Psoas muscle (tissue), 8 donors: ENCODE measurements around the gene FOXN3. TPM values are rescaled to one million over a fixed set of nuclear protein-coding genes. Genes with fewer than 3 reads are reported as not detected.

ENCODE experiments used
- ATAC-seq, 4 donors: fragments of 200-7000 bp; cut with Tn5 transposase; one replicate each; pipeline ENCODE4 v1.9.1; 2020; ENCODE audit warnings: moderate library complexity in 3 of 4, mild to moderate bottlenecking in 2 of 4
- DNase-seq, 2 donors: peaks; one replicate each; pipeline ENCODE4 v3.0.0-alpha.2; 2020
- H3K27ac ChIP-seq: fragments of 200-600 bp; one replicate; pipeline ENCODE4 v1.8.0; 2022
- H3K27me3 ChIP-seq, 3 donors: fragments of 200-600 bp in 1 of 3; one replicate each; pipeline versions ENCODE4 v1.6.1 to v1.8.0; 2013 to 2022; ENCODE audit warnings: low read length in 2 of 3, mild to moderate bottlenecking in 2 of 3, moderate library complexity in 1 of 3; ENCODE audit not compliant: insufficient read depth in 3 of 3
- H3K36me3 ChIP-seq, 2 donors: fragments of 200-600 bp in 1 of 2; one replicate each; pipeline versions ENCODE4 v1.6.1 to v1.8.0; 2013 to 2022; ENCODE audit warnings: low read depth in 1 of 2, mild to moderate bottlenecking in 1 of 2, moderate library complexity in 1 of 2; ENCODE audit not compliant: insufficient read depth in 1 of 2
- H3K4me1 ChIP-seq: fragments of 200-600 bp; one replicate; pipeline ENCODE4 v1.8.0; 2022
- H3K4me3 ChIP-seq: fragments of 200-600 bp; one replicate; pipeline ENCODE4 v1.8.0; 2022; ENCODE audit warnings: mild to moderate bottlenecking
- H3K9me3 ChIP-seq: fragments of 200-600 bp; one replicate; pipeline ENCODE4 v1.8.0; 2022
- CTCF ChIP-seq: fragments of 200-600 bp; IDR thresholded peaks from one replicate; pipeline ENCODE4 v1.8.0; 2022; ENCODE audit warnings: antibody characterized with exemption
- WGBS, 3 donors: extraction: QIAGEN DNeasy Blood & Tissue Kit; methylation state at CpG; one replicate each; pipeline versions ENCODE4 v1.1.6 to v1.1.7; 2013; 5-methylcytosine and 5-hydroxymethylcytosine counted together
- intact Hi-C, 2 donors: fragments of 100-400 bp; cut with DNase I; formaldehyde crosslinking; loops; one replicate each; pipeline versions ENCODE4 v1.11.0 to v1.14.2; 2022
- polyA plus RNA-seq, 3 donors: library from polyadenylated mRNA; stranded (reverse); fragments of 200-250 nt; gene quantifications; one replicate each; pipeline ENCODE4 v1.2.3, GENCODE V29; 2013
- total RNA-seq, 4 donors: library from RNA; stranded (reverse); fragmentation: NEBNext Ultra II Directional in 2 of 4; extraction: Animal tissue kit (Norgen Biotek cat#: 25700) in 2 of 4; gene quantifications; one replicate each; pipeline versions ENCODE4 v1.2.1 to v1.2.4, GENCODE V29; 2021 to 2023
- donor health status: healthy with polysubstance abuse.
- donor health status: DM: no; HTN: no; CAD: no; lungs with moderate emphysema.
- donor health status: Bipolar disorder and iron deficiency.
- donor health status: healthy.
- donor health status: DM: yes; HTN: yes; CAD: no.
- donor health status: DM: no; HTN: no; CAD: no.
- donor health status: DM: no; HTN: no; CAD: no.
- donor health status: DM: yes; HTN: yes; CAD: no.

Gene FOXN3
- total and polyA plus RNA-seq, 7 donors = 10.1 to 123 (median 73.6) TPM

GRCh38 chr14:89283327-89284060 lies 133.5 kb downstream of the FOXN3 start:
- no peak for ATAC-seq
- intact Hi-C loops = no loop called here

GRCh38 chr14:89282191-89282590 lies 134.8 kb downstream of the FOXN3 start:
- 84 to 90% (median 86%) methylated on average over 4 of the region's 4 CpGs for WGBS, 3 donors
- Histone ChIP-seq H3K9me3 (no peaks in the 10 kb centered on the region), H3K36me3 (peaks cover 0 to 5% of the 10 kb centered on the region in 2 donors), H3K4me1 (no peaks in the 10 kb centered on the region), H3K27me3 (no peaks in the 10 kb centered on the region), H3K4me3 (no peak overlapping the region), H3K27ac (no peak overlapping the region)
- intact Hi-C loops = no loop called here
- ATAC-seq (no peak), DNase-seq (no peak)
- TF ChIP-seq CTCF = no peak

More at GRCh38 chr14:89283327-89284060, 133.5 kb downstream of the FOXN3 start:
- no peak for TF ChIP-seq CTCF
- H3K27me3 ChIP-seq = no peaks in the 10 kb centered on the region
- no peak overlapping the region for H3K27ac ChIP-seq
- DNase-seq = no peak
- H3K4me1 ChIP-seq = no peaks in the 10 kb centered on the region
- no peak overlapping the region for H3K4me3 ChIP-seq
- H3K9me3 ChIP-seq = no peaks in the 10 kb centered on the region
- 90 to 95% (median 92%) methylated on average over 5 to 6 of the region's 6 CpGs for WGBS, 3 donors
- H3K36me3 ChIP-seq = peaks cover 0 to 5% of the 10 kb centered on the region in 2 donors

- Histone ChIP-seq H3K27me3 (no peaks in the 10 kb centered on the region), H3K27ac (no peak overlapping the region), H3K4me3 (no peak overlapping the region), H3K4me1 (no peaks in the 10 kb centered on the region), H3K36me3 (peaks cover 0 to 5% of the 10 kb centered on the region in 2 donors), H3K9me3 (no peaks in the 10 kb centered on the region)
- no peak for ATAC-seq
- intact Hi-C loops = no loop called here
- WGBS, 3 donors = 73 to 85% (median 81%) methylated on average over 10 of the region's 10 CpGs
- no peak for DNase-seq
- TF ChIP-seq CTCF = no peak
Measured at GRCh38 chr14:89280600-89280999, 136.4 kb downstream of the FOXN3 start.

- H3K4me1 ChIP-seq = no peaks in the 10 kb centered on the region
- ATAC-seq (no peak), DNase-seq (no peak)
- no peak for TF ChIP-seq CTCF
- no peaks in the 10 kb centered on the region for H3K27me3 ChIP-seq
- no peaks in the 10 kb centered on the region for H3K9me3 ChIP-seq
- WGBS, 3 donors = 87 to 94% (median 90%) methylated on average over 9 of the region's 9 CpGs
- H3K36me3 ChIP-seq = peaks cover 0 to 5% of the 10 kb centered on the region in 2 donors
- H3K27ac ChIP-seq = no peak overlapping the region
- no peak overlapping the region for H3K4me3 ChIP-seq
- intact Hi-C loops = no loop called here
Measured at GRCh38 chr14:89279649-89280232, 137.3 kb downstream of the FOXN3 start.
